Stimulated activated CD8-positive, alpha-beta memory T cell treated with anti-CD3 and anti-CD28 coated beads, Interleukin-7, amount 100 ng/mL, for 24 hours (primary cell): ENCODE measurements around the gene ATP5ME.

Experiments used
- DNase-seq: peaks from one replicate; pipeline ENCODE4 v3.0.0-alpha.2; 2020; ENCODE audit warnings: low read depth

Gene ATP5ME

DNA sequence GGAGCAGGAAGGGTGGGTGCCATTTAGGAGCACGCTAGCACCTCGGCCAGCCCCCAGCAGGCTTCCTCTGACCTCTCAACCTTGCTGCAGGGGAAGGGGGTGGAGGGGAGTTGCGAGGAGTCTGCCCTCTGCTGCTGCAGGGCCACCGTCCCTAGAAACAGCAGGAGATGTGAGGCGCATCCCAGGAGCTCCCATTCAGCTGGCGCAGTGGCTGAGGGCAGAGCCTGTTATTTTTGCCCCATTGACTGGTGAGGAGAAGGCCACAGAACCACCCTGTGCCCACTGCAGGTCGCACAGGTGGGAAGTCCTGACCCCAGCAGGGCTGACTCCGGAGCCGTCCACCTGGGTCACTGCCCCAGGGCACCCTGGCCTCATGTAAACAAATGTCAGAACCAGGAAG lies 40.7 kb downstream of the ATP5ME start:
- no peak for DNase-seq

GRCh38 chr4:632926-633325 lies 41.1 kb downstream of the ATP5ME start:
- no peak for DNase-seq

GRCh38 chr4:632196-632790 lies 41.8 kb downstream of the ATP5ME start:
- DNase-seq, result no peak

DNA sequence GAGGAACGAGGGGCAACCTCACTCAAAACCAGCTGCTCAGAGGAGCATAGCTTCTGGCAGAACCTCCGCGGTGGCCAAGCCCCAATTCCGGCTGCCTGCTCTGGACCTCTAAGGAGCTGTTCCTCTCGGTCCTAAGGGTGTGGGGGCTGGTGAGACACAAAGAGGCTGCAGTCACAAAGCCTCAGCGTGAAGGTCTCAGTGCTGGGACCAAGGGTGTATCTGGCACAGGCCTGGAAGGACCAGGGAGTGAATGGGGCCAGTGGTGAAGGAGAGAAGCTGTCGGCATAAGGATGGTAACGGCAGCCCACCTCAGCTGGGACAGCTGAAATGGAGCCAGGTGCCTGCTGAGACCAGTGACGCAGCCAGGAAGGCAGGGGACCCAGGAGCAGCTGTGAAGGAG lies 43.4 kb downstream of the ATP5ME start:
- no peak for DNase-seq

DNA sequence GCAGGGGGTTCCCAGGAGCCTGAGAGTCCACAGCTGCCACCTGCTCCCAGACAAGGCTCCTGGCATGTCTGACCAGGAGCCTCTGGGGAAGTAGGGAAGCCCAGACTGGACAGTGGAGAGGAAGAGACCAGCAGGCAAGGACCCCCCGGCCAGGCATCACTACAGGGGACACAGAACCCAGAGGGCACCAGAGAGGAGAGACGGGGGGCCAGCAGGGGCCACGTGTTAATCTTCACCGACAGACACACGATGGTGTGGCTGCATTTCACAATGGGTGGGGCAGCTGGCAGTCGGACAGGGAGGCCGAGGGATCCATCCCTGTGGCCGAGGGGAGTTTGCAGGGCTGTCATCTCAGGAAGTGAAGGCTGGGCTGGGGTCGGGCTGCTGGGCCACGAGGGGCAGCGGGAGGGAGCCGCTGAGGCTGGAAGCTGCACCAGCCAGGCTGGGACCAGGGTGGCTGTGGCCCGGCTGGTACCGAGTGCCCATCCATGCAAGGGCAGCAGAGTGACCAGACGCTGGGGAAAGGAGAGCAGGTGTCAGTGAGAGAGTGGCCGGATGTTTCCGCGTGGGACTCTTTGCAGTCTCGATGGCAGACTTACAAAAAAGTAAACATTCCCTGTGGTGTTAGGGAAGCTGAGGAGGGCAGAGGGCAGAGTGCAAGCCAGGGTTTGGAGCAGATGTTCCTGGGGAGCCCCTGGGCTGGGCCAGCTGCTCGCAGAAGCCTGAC lies 44.0 kb downstream of the ATP5ME start:
- DNase-seq, result no peak

- DNase-seq, result no peak
These were observed 44.5 kb downstream of the ATP5ME start for GRCh38 chr4:629636-629914.

- no peak for DNase-seq
These were observed 45.0 kb downstream of the ATP5ME start for GRCh38 chr4:628821-629635.

- no peak for DNase-seq
These were observed 45.8 kb downstream of the ATP5ME start for GRCh38 chr4:628311-628741.

DNA sequence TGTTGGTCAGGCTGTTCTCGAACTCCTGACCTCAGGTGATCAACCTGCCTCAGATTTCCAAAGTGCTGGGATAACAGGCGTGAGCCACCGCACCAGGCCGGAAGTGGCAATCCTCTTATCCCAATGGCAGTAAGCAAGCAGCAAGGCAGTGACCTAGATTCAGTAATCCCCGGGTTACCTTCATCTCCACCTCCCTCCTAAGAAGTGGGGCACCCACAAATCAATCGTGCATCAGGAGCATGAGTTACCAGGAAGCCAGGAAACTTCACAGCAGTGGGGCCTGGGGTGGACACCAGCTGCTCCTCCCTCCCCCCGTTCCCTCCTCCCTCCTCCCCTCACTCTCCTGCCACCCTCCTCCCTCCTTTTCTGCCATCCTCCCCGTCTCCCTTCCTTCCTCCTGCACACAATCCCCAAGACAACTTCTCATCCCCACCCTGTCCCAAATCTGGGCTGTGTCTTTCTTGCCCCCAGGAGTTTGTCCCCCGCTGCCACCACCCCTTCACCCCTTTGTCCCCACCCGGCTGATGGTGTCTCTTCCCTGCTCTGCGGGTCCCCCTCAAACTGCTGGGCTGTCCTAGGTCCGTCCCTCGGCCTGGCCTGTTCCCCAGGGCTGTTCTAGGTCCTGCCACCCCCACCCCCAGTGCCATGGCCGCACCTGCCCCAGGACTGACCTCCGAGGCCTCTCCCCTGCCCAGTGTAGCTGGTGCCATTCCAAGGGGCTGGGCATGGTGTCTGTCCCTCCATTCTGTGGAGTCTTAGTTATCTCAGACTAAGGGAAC lies 46.5 kb downstream of the ATP5ME start:
- DNase-seq, result no peak

DNA sequence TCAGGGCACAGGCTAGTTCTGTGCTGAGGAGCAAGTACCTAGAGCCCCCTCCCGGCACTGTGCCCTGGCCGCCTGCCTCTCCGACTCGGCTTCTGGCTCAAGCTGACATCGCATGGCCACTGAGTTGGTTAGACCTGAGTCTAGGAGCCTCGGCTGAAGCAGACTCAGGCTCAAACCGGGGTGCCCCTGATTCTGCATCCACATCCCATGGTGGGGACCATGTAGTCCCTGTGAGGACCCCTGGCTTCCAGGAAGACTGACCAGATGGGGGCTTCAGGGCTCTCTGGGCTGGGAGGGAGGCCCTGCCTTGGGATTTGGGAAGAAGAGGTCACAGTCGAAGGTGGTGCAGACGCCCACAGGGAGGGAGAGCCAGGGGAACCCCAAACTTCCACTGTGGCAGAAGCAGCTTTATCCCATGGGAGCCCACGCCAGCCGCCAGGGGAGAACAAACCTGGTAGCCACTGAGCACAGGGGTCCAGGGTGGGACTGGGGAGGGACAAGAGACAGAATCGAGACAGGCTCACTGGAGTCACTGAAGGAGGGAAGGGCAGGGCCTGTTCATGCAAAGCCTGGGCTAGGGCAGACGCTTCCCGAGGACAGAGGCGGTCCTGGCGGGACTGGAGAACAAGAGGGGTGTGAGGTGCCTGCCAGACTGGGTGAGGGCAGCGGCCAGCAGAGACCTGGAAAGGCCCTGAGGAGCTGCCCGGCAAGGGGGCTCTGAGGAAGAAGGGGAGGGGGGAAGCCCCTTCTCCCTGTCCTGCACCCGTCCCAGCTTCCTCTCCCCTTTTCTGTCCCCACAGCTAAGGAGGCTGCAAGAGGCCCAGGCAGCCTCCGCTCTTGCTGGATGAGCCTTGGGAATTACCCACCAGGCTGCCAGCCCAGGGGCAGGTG lies 47.6 kb downstream of the ATP5ME start:
- DNase-seq, result no peak

DNA sequence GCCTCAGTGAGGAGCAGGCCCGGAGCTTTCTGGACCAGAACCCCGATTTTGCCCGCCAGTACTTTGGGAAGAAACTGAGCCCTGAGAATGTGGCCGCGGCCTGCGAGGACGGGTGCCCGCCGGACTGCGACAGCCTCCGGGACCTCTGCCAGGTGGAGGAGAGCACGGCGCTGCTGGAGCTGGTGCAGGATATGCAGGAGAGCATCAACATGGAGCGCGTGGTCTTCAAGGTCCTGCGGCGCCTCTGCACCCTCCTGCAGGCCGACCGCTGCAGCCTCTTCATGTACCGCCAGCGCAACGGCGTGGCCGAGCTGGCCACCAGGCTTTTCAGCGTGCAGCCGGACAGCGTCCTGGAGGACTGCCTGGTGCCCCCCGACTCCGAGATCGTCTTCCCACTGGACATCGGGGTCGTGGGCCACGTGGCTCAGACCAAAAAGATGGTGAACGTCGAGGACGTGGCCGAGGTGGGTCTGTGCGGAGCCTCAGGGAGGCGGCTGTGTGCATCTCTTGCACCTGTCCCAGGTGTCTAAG lies 48.4 kb downstream of the ATP5ME start:
- DNase-seq, result no peak

DNA sequence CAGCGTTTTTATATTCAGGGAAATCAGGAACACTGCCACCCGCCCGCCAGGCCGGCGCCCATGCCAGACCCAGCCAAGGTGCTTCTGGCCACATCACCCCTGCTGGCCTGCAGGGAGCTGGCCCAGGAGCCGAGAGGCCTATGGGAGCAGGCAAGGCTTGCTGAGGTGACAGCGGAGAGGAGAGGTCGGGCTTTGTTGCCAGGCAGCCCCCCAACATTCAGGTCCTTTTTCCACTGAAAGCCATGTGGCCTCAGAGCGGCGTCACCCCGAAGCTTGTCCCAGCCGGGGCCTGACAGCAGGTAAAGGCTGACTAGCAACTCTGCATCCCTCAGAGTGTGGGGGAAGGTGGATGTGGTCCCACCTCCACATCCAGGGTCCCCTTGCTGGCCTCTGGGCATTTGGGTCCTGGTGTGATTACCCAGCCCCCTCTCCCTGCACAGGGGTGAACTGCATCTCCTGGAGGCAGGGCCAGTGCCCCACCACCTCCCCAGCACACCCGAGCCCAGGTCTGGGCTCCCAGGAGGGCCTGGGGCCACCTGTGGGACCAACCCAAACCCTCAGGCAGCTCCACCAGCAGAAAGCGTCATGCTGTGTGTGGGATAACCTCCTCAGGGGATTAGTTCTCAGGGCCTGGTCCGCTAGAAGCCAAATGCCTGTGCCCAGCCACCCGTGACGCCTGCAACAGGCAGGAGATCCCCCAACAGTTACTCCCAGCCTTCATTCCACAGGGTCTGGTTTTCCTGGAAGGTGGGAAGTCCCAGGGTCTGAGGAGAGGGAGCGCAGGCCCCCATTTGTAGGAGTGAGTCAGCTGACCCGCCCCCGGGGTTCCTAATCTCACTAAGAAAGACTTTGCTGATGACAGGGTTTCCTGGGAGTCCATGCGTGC lies 49.1 kb downstream of the ATP5ME start, which contains the start of gene PDE6B:
Gene PDE6B (plus strand): TSS at position 869 of the 886 bp plus-strand sequence. CDS start 54 bp downstream, outside the sequence.
- no peak for DNase-seq

DNA sequence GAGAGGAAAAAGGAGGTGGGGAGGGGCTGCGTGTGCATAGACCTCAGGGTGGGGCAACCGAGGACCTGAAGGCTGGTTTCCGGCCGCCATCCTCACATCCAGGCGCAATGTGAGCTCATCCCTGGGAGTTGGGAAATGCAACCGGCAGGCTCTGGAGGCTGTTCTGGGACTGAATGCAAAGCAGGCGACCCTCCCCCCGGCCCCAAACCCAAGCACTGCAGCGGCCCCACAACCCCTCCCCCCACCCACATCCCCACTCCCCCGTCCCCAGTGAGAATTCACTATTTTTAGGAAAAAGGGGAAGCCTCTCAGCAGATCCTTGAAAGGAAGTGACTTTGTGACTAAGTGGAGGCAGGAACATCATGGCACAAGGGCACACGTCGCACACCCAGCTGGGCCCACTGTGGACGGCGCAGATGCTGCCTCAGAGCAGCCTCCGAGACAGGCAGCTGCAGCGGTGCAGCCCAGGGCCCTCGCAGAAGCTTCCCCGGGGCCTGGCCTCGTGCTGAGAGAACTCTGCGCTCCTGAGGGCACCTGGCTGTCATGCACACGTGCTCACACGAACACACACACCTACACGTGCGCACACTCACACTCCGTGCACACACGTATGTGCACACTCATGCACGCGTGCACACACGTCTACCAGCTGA lies 50.0 kb downstream of the ATP5ME start:
- no peak for DNase-seq

DNA sequence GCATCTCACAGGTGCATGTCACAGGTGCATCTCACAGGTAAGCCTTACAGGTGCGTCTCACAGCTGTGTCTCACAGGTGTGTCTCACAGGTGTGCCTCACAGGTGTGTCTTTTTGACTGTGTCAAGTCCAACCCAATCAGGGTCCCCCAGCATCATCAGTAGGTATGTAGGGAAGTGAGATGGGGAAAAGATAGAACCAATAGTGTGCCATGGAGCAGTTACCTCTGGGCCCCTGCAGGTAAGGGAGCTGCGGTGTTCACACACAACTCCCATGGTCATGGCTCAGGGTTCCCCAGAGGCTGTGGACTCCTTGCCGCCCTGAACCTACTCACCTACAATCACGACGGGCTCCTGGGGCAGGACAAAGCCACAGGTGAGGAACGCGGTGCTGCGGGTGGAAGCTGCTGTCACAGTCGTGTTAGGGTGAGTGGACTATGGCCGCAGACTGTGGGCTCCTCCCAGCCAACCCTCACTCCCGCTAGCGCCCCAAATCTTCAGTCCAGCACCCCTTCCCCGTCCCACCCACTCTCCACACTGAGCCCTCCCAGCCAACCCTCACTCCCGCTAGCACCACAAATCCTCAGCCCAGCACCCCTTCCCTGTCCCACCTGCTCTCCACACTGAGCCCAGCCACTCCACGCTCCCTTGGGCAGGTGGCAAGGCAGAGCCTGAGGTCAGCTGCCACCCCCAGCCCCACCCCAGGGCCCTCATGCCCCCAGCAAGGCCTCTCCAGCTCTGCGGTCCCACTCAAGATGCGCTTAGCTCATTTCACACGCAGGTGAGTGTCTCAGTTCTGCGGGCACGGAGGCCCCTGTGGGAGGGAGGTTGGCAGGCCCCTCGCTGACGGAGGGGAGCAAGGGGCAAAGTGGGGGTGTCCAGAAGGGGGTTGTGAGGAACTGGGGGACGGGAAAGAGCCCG lies 50.8 kb downstream of the ATP5ME start:
- DNase-seq, result no peak
